Measurements from ENCODE around the gene GRID1.

- TF ChIP-seq POLR2A (IDR thresholded peaks at IDR 0.05): no peak
- no peak for TF ChIP-seq CTCF (IDR thresholded peaks at IDR 0.05)
Measured at GRCh38 chr10:85997544-85997943, 369.1 kb downstream of the GRID1 start.
